Adrenal gland (tissue), 12 donors: ENCODE data around the gene KRT80. TPM values are rescaled to one million over a fixed set of nuclear protein-coding genes. Genes with fewer than 3 reads are reported as not detected.
A peak's percentile ranks its signal among the peaks of the same experiment; 100 is the strongest.

Experiments used
- DNase-seq, 7 donors: peaks; one replicate each; pipeline ENCODE4 v3.0.0-alpha.2; 2019 to 2020
- H3K27ac ChIP-seq, 5 donors: fragments of 200-600 bp; sonication (generic) in 4 of 5; 1 replicate in 3 of 5; 2 replicates in 2 of 5; pipeline versions ENCODE4 v1.5.1 to v1.8.0; 2016 to 2020; ENCODE audit warnings: mild to moderate bottlenecking in 1 of 5
- H3K27me3 ChIP-seq: fragments of 200-600 bp; 2 replicates; pipeline ENCODE4 v1.8.0; 2021
- H3K36me3 ChIP-seq, 2 donors: fragments of 200-600 bp; replicated peaks in 1 of 2; 1 replicate in 1 of 2; 2 replicates in 1 of 2; pipeline versions ENCODE4 v1.5.1 to v1.8.0; 2018 to 2022
- H3K4me1 ChIP-seq, 2 donors: fragments of 200-600 bp; replicated peaks in 1 of 2; 1 replicate in 1 of 2; 2 replicates in 1 of 2; pipeline versions ENCODE4 v1.5.1 to v1.8.0; 2018 to 2021
- H3K4me3 ChIP-seq, 4 donors: fragments of 200-600 bp; sonication (generic) in 3 of 4; one replicate each; pipeline ENCODE4 v1.5.1; 2016 to 2018
- H3K9me3 ChIP-seq, 3 donors: fragments of 200-600 bp; sonication (generic) in 1 of 3; replicated peaks in 1 of 3; 1 replicate in 2 of 3; 2 replicates in 1 of 3; pipeline versions ENCODE4 v1.5.1 to v1.8.0; 2016 to 2021
- CTCF ChIP-seq, 6 experiments: fragments of 450-650 bp in 4 of 6; fragments of 200-600 bp in 2 of 6; sonication (generic) in 1 of 6; IDR thresholded peaks; 1 replicate in 5 of 6; 2 replicates in 1 of 6; pipeline versions ENCODE4 v1.5.1 to v1.8.0; 2016 to 2021; ENCODE audit warnings: antibody characterized with exemption in 6 of 6, mild to moderate bottlenecking in 2 of 6, moderate library complexity in 1 of 6
- POLR2A ChIP-seq, 2 donors: fragments of 450-650 bp; IDR thresholded peaks; one replicate each; pipeline ENCODE4 v1.6.1; 2017; ENCODE audit warnings: antibody characterized with exemption in 2 of 2, mild to moderate bottlenecking in 2 of 2, moderate library complexity in 1 of 2
- WGBS, 4 donors: extraction: QIAGEN DNeasy Blood & Tissue Kit in 2 of 4; methylation state at CpG; one replicate each; pipeline versions ENCODE4 v1.1.5 to v1.1.7; 2013 to 2017; 5-methylcytosine and 5-hydroxymethylcytosine counted together
- intact Hi-C, 2 donors: fragments of 100-400 bp; cut with DNase I; formaldehyde crosslinking; loops; one replicate each; pipeline versions ENCODE4 v1.14.1 to v1.15.0; 2022 to 2023
- polyA plus RNA-seq, 3 donors: library from polyadenylated mRNA; stranded (reverse); fragments of 200-250 nt in 2 of 3; fragments of 350-450 nt in 1 of 3; fragmentation: Illumina TruSeq in 1 of 3; extraction: RNeasy Lipid Tissue Mini Kit (QIAGEN cat#74804) in 1 of 3; gene quantifications; one replicate each; pipeline ENCODE4 v1.2.3, GENCODE V29; 2013 to 2014
- total RNA-seq, 9 donors: library from RNA; depleted of rRNA in 4 of 9; stranded (reverse); fragments of >200 nt in 4 of 9; fragments of 120-200 nt in 1 of 9; fragmentation: NEBNext Ultra II Directional in 1 of 9; extraction: Animal tissue kit (Norgen Biotek cat#: 25700) in 1 of 9; gene quantifications; one replicate each; pipeline versions ENCODE4 v1.1.0 to v1.2.4, GENCODE V29; 2013 to 2023
- donor health status: healthy with polysubstance abuse.
- donor health status: Bipolar disorder and iron deficiency.
- donor health status: DM: yes; HTN: yes; CAD: no.
- donor health status: DM: no; HTN: no; CAD: no.
- donor health status: DM: no; HTN: no; CAD: no.
- donor health status: DM: yes; HTN: yes; CAD: no.

KRT80 gene
- total and polyA plus RNA-seq, 12 donors, result 0.95 to 14.6 (median 3.8) TPM

GRCh38 chr12:52200086-52200780 is 8.4 kb upstream of the KRT80 start:
- no peak overlapping the region for H3K4me3 ChIP-seq
- peaks cover 0 to 23% of the 10 kb centered on the region in 2 donors for H3K4me1 ChIP-seq
- WGBS, 4 donors, result 88 to 97% (median 97%) methylated on average over 10 to 13 of the region's 13 CpGs
- TF ChIP-seq POLR2A (IDR thresholded peaks at IDR 0.05) (no peak), CTCF (IDR thresholded peaks at IDR 0.05) (no peak)
- H3K36me3 ChIP-seq, result no peaks in the 10 kb centered on the region
- H3K27ac ChIP-seq, result no peak overlapping the region
- no peaks in the 10 kb centered on the region for H3K27me3 ChIP-seq
- H3K9me3 ChIP-seq, result no peaks in the 10 kb centered on the region
- peak in 1 of 7 donors; percentile 16 for DNase-seq
- intact Hi-C loops, result no loop called here

GRCh38 chr12:52199294-52199919 is 7.6 kb upstream of the KRT80 start:
- Histone ChIP-seq H3K9me3 (no peaks in the 10 kb centered on the region), H3K4me3 (no peak overlapping the region), H3K27me3 (no peaks in the 10 kb centered on the region), H3K36me3 (no peaks in the 10 kb centered on the region), H3K4me1 (peaks cover 0 to 23% of the 10 kb centered on the region in 2 donors), H3K27ac (no peak overlapping the region)
- WGBS, 4 donors, result 88 to 94% (median 92%) methylated on average over 6 to 8 of the region's 8 CpGs
- intact Hi-C loops, result no loop called here
- no peak for DNase-seq
- TF ChIP-seq CTCF (IDR thresholded peaks at IDR 0.05), result no peak
- TF ChIP-seq POLR2A (IDR thresholded peaks at IDR 0.05), result no peak

GRCh38 chr12:52198454-52199215 is 6.8 kb upstream of the KRT80 start:
- DNase-seq, result no peak
- WGBS, 4 donors, result 70 to 89% (median 81%) methylated on average over 3 to 5 of the region's 5 CpGs
- H3K4me1 ChIP-seq, result peaks cover 6 to 25% of the 10 kb centered on the region in 2 donors
- H3K9me3 ChIP-seq, result no peaks in the 10 kb centered on the region
- intact Hi-C loops, result no loop called here
- peak overlapping the region in 3 of 5 donors; percentile 21 to 84 (median 28) for H3K27ac ChIP-seq
- no peak overlapping the region for H3K4me3 ChIP-seq
- no peaks in the 10 kb centered on the region for H3K27me3 ChIP-seq
- no peaks in the 10 kb centered on the region for H3K36me3 ChIP-seq
- TF ChIP-seq POLR2A (IDR thresholded peaks at IDR 0.05), result no peak
- TF ChIP-seq CTCF (IDR thresholded peaks at IDR 0.05), result no peak
